GM19240 (cell line): Measurements from ENCODE around the gene TMEM9B.
A peak's percentile ranks its signal among the peaks of the same experiment; 100 is the strongest.
"Not testable (repeated sequence)": the region's sequence is repeated elsewhere in the genome, so short reads cannot be mapped to it uniquely, and the experiment has no call there.

Source experiments
- DNase-seq: peaks from one replicate; pipeline ENCODE4 v3.0.0; 2011; ENCODE audit warnings: low spot score; ENCODE audit not compliant: insufficient read length

TMEM9B gene

GRCh38 chr11:8973121-8973520, 8.9 kb upstream of the TMEM9B start:
- DNase-seq: no peak

GRCh38 chr11:8971924-8972316, 7.7 kb upstream of the TMEM9B start:
- no peak for DNase-seq

- DNase-seq: no peak
Observed at GRCh38 chr11:8971196-8971923, 7.1 kb upstream of the TMEM9B start.

- no peak for DNase-seq
Observed at GRCh38 chr11:8967184-8967583, 2.9 kb upstream of the TMEM9B start.

- DNase-seq: peak; percentile 47
Observed at GRCh38 chr11:8963569-8964323, 496 bp downstream of the TMEM9B start.

GRCh38 chr11:8962841-8963240, 1.4 kb downstream of the TMEM9B start:
- DNase-seq: no peak

GRCh38 chr11:8961401-8961800, 2.8 kb downstream of the TMEM9B start:
- no peak for DNase-seq

- DNase-seq: peak; percentile 48
Observed at GRCh38 chr11:8959546-8960166, 4.6 kb downstream of the TMEM9B start.

GRCh38 chr11:8956860-8957259, 7.4 kb downstream of the TMEM9B start:
- no peak for DNase-seq

GRCh38 chr11:8948886-8949285, 15.4 kb downstream of the TMEM9B start:
- no peak for DNase-seq

GRCh38 chr11:8947230-8947943, 16.9 kb downstream of the TMEM9B start:
- DNase-seq: no peak

GRCh38 chr11:8942518-8943066, 21.6 kb downstream of the TMEM9B start, which contains the start of gene ASCL3:
Gene ASCL3 (minus strand): TSS chr11:8943016. CDS start chr11:8938161, 4,855 bp downstream.
- DNase-seq: no peak

- no peak for DNase-seq
Observed at GRCh38 chr11:8941341-8942103, 22.7 kb downstream of the TMEM9B start.

- no peak for DNase-seq
Observed at GRCh38 chr11:8937659-8938058, 26.6 kb downstream of the TMEM9B start.

GRCh38 chr11:8937159-8937558, 27.1 kb downstream of the TMEM9B start:
- DNase-seq: no peak

- DNase-seq: not testable (repeated sequence)
Observed at GRCh38 chr11:8935789-8936188, 28.5 kb downstream of the TMEM9B start.

- DNase-seq: no peak
Observed at GRCh38 chr11:8934742-8935488, 29.3 kb downstream of the TMEM9B start.

- no peak for DNase-seq
Observed at GRCh38 chr11:8933931-8934330, 30.3 kb downstream of the TMEM9B start.

- DNase-seq: no peak
Observed at GRCh38 chr11:8932564-8933180, 31.6 kb downstream of the TMEM9B start, which contains the start of gene C11orf16. Gene C11orf16 (minus strand): TSS chr11:8932947. CDS start chr11:8932308, 639 bp downstream.
